GM13976 (cell line): Measurements from ENCODE around the gene HTR7.
"Not testable (repeated sequence)": the region's sequence is repeated elsewhere in the genome, so short reads cannot be mapped to it uniquely, and the experiment has no call there.

Source experiments
- DNase-seq: peaks from one replicate; pipeline ENCODE4 v3.0.0; 2012; ENCODE audit warnings: low spot score
- in situ Hi-C: fragments of 300-500 bp; cut with MboI; formaldehyde crosslinking; loops from one replicate; pipeline ENCODE4 v1.12.0; 2022; ENCODE audit warnings: low sequenced_read_pairs, mixed read lengths, inconsistent platforms; ENCODE audit not compliant: unreplicated experiment
- TF ChIP-seq, protein P1 (sequence below): IDR thresholded peaks from 2 replicates; pipeline ENCODE4 v1.5.1; 2012; ENCODE audit warnings: borderline replicate concordance, mild to moderate bottlenecking; ENCODE audit not compliant: insufficient read depth; ENCODE audit errors: extremely low read depth, missing control alignments, control extremely low read depth

The HTR7 gene

GRCh38 chr10:90889636-90890035 lies 31.8 kb upstream of the HTR7 start:
- in situ Hi-C loops = no loop called here
- TF ChIP-seq, protein P1, sequence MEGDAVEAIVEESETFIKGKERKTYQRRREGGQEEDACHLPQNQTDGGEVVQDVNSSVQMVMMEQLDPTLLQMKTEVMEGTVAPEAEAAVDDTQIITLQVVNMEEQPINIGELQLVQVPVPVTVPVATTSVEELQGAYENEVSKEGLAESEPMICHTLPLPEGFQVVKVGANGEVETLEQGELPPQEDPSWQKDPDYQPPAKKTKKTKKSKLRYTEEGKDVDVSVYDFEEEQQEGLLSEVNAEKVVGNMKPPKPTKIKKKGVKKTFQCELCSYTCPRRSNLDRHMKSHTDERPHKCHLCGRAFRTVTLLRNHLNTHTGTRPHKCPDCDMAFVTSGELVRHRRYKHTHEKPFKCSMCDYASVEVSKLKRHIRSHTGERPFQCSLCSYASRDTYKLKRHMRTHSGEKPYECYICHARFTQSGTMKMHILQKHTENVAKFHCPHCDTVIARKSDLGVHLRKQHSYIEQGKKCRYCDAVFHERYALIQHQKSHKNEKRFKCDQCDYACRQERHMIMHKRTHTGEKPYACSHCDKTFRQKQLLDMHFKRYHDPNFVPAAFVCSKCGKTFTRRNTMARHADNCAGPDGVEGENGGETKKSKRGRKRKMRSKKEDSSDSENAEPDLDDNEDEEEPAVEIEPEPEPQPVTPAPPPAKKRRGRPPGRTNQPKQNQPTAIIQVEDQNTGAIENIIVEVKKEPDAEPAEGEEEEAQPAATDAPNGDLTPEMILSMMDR = no peak
- DNase-seq = no peak

DNA sequence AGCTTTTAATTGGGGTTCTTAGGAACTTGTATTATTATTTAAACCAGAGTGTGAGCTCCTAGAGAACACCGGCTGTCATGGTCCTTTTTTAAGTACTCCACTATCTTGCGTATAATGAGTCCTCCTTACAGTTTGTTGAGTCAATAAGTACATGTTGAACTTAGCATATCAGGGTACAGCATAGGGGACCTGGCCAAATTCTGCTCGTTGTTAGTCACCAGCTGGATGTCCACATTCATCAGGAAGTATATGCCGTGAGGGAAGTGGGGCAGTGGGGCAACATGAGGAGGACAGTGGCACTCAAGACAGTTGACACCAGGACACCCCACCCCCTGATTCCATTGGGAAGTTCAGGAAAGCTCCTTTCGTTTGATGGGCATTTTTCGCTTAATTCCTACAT lies 30.5 kb upstream of the HTR7 start:
- TF ChIP-seq, protein P1 = no peak
- DNase-seq = no peak
- in situ Hi-C loops = no loop called here

- TF ChIP-seq, protein P1 = no peak
- in situ Hi-C loops = no loop called here
- DNase-seq = no peak
Measured at GRCh38 chr10:90887555-90887954, 29.7 kb upstream of the HTR7 start.

DNA sequence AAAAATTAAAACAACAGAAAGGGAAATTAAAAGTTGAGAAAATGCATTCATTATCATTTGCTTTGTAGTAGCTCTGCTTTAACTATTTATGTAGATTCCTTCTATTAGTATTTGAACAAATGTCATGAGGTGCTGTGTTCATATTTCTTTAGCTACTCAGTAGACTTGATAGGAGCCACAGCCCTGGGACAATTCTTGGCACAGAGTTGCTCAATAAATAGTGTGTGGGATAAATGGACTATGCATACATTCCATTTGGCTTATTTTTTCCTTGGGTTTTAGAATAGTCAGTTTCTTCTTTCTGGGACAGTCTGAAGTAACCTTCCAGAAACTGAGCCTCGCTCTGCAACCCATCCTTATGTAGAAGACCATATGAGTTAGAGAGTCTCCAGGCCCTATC lies 27.3 kb upstream of the HTR7 start:
- DNase-seq = no peak
- in situ Hi-C loops = no loop called here

DNA sequence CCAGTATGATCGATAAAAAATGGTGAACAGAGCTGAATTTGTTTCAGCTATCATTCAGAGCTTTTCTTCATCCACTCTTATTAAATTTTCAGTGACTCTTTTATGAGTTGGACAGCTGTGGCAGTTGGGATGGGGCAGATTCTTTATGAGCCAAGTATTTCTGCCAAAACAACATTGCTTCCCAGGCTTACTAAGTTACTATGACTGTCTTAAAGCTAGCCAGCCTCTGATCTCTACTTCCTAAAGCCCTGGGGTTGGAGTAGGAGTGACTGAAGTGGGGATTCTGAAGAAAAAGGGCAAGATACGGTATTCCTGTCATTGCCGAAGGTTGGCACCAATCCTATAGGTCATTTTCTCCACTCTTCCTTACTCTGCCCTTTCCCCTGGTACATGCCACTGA lies 26.6 kb upstream of the HTR7 start:
- TF ChIP-seq, protein P1 = no peak
- in situ Hi-C loops = no loop called here
- DNase-seq = no peak

More for the DNA sequence above, 27.3 kb upstream of the HTR7 start:
- TF ChIP-seq, protein P1 = no peak

DNA sequence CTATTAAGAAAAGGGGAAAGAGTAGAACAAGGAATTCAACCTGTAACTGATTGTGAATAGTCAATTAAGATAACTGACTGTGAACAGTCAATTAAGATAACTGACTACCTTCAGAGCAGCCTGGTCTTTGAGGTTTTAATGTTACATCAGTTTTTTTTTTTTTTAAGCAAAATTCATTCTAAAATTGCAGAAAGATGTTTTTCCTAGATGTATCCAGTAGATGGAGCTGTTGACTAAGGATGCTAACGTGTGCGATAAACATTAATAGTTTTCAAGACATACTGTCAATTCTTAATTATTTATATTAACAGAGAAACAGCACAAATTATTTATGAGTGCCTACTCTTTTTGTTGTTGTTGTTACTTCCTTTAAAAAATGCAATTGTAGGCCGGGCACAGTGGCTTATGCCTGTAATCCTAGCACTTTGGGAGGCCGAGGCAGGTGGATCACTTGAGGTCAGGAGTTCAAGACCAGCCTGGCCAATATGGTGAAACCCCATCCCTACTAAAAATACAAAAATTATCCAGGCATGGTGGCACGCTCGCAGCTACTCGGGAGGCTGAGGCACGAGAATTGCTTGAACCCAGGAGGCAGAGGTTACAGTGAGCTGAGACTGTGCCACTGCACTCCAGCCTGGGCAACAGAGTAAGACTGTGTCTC lies 22.4 kb upstream of the HTR7 start:
- DNase-seq = peak; percentile 41
- in situ Hi-C loops = not testable (repeated sequence)

DNA sequence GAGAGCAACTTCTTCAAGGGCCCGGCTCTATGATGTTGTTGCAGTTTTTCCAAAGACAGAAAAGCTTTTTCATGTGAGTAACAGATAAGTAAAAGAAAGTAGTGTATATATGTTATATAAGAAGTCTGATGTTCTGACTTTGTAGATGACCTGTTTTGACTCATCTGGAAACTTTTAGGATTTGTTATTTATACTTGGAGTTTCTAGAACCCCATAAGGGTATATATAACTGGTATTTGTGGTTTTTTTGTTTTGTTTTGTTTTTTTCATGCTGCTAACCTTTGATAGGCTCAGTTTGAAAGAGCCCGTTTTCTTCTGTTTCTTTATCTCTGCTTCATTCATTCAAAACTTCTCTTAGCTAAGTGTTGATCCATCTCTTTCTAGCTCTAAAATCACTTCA lies 21.2 kb upstream of the HTR7 start:
- DNase-seq = no peak
- in situ Hi-C loops = no loop called here
- TF ChIP-seq, protein P1 = no peak
